HepG2 (cell line): ENCODE measurements around the gene MAST1. TPM values are rescaled to one million over a fixed set of nuclear protein-coding genes. Genes with fewer than 3 reads are reported as not detected.

Experiments
- ATF2 ChIP-seq: sonication (generic); formaldehyde crosslinking; IDR thresholded peaks from 2 replicates; pipeline ENCODE4 v1.4.0; 2020; ENCODE audit warnings: missing genetic modification reagents
- BRCA1 ChIP-seq: sonication (generic); formaldehyde crosslinking; IDR thresholded peaks from 2 replicates; pipeline ENCODE4 v1.4.0; 2020; ENCODE audit warnings: missing genetic modification reagents
- FOXK2 ChIP-seq: fragments of 450-650 bp; IDR thresholded peaks from 2 replicates; pipeline ENCODE4 v1.6.1; 2016
- HIC2 ChIP-seq: sonication (generic); formaldehyde crosslinking; IDR thresholded peaks from 2 replicates; pipeline ENCODE4 v1.9.0; 2022; ENCODE audit warnings: low read depth, missing genetic modification reagents
- MYNN ChIP-seq: sonication (generic); formaldehyde crosslinking; IDR thresholded peaks from 2 replicates; pipeline ENCODE4 v1.4.0; 2020; ENCODE audit warnings: mild to moderate bottlenecking, low read depth, missing genetic modification reagents
- ONECUT2 ChIP-seq: sonication (generic); formaldehyde crosslinking; IDR thresholded peaks from 2 replicates; pipeline ENCODE4 v1.4.0; 2020; ENCODE audit warnings: missing genetic modification reagents
- SETDB1 ChIP-seq: sonication (generic); formaldehyde crosslinking; IDR thresholded peaks from 2 replicates; pipeline ENCODE4 v1.5.1; 2020; ENCODE audit warnings: missing genetic modification reagents, mild to moderate bottlenecking, borderline replicate concordance
- TBL1XR1 ChIP-seq: fragments of 150-350 bp; IDR thresholded peaks from 2 replicates; pipeline ENCODE4 v1.6.1; 2014; ENCODE audit warnings: borderline replicate concordance, low read length; ENCODE audit not compliant: partially characterized antibody
- ZBTB2 ChIP-seq: sonication (generic); formaldehyde crosslinking; IDR thresholded peaks from 2 replicates; pipeline ENCODE4 v1.8.0; 2022; ENCODE audit warnings: low read depth, missing genetic modification reagents
- ZFP62 ChIP-seq: sonication (generic); formaldehyde crosslinking; IDR thresholded peaks from 2 replicates; pipeline ENCODE4 v1.4.0; 2020; ENCODE audit warnings: missing genetic modification reagents
- ZMYM2 ChIP-seq: sonication (generic); formaldehyde crosslinking; IDR thresholded peaks from 2 replicates; pipeline ENCODE4 v1.8.0; 2022; ENCODE audit warnings: mild to moderate bottlenecking, missing genetic modification reagents
- polyA plus RNA-seq, 8 experiments: library from polyadenylated mRNA; depleted of rRNA in 3 of 8; stranded (reverse) in 7 of 8; unstranded in 1 of 8; fragments of >200 nt; fragmentation: Illumina TruSeq in 4 of 8; extraction: Trizol in 4 of 8; gene quantifications; 2 replicates each; pipeline versions ENCODE4 v1.2.1 to v1.2.3, GENCODE V29; 2011 to 2016; ENCODE audit warnings: low read depth in 4 of 8, missing spikeins in 1 of 8, mixed read lengths in 1 of 8; ENCODE audit not compliant: insufficient read depth in 1 of 8
- total RNA-seq, 5 experiments: library from RNA; depleted of rRNA; stranded (reverse); fragments of >200 nt; fragmentation: Illumina TruSeq; extraction: Trizol; gene quantifications; 2 replicates each; pipeline ENCODE4 v1.2.3, GENCODE V29; 2016; ENCODE audit warnings: low read depth in 1 of 5
- TF ChIP-seq, protein P1 (sequence below): sonication (generic); formaldehyde crosslinking; IDR thresholded peaks from 2 replicates; pipeline ENCODE4 v1.5.0; 2020; ENCODE audit warnings: mild to moderate bottlenecking, missing genetic modification reagents, borderline replicate concordance
- TF ChIP-seq, protein P2 (sequence below): sonication (generic); formaldehyde crosslinking; IDR thresholded peaks from 2 replicates; pipeline ENCODE4 v1.5.0; 2020; ENCODE audit warnings: mild to moderate bottlenecking, missing genetic modification reagents

The MAST1 gene
- total and polyA plus RNA-seq, 2 of the 13 experiments (the other 11 are each of a cell fraction or from before 2014, with no cell fraction given), result 0.73 to 4.7 TPM

GRCh38 chr19:12790628-12791344 is 47.5 kb upstream of the MAST1 start (continued):
- TF ChIP-seq ZBTB2 (CRISPR knock-in tag) (peak; percentile 63), ONECUT2 (no peak), TBL1XR1 (no peak), MYNN (no peak), ZMYM2 (CRISPR knock-in tag) (no peak), HIC2 (no peak), ATF2 (CRISPR knock-in tag) (no peak), BRCA1 (no peak), FOXK2 (peak; percentile 93), ZFP62 (no peak), SETDB1 (CRISPR knock-in tag) (no peak)
- TF ChIP-seq, protein P1, sequence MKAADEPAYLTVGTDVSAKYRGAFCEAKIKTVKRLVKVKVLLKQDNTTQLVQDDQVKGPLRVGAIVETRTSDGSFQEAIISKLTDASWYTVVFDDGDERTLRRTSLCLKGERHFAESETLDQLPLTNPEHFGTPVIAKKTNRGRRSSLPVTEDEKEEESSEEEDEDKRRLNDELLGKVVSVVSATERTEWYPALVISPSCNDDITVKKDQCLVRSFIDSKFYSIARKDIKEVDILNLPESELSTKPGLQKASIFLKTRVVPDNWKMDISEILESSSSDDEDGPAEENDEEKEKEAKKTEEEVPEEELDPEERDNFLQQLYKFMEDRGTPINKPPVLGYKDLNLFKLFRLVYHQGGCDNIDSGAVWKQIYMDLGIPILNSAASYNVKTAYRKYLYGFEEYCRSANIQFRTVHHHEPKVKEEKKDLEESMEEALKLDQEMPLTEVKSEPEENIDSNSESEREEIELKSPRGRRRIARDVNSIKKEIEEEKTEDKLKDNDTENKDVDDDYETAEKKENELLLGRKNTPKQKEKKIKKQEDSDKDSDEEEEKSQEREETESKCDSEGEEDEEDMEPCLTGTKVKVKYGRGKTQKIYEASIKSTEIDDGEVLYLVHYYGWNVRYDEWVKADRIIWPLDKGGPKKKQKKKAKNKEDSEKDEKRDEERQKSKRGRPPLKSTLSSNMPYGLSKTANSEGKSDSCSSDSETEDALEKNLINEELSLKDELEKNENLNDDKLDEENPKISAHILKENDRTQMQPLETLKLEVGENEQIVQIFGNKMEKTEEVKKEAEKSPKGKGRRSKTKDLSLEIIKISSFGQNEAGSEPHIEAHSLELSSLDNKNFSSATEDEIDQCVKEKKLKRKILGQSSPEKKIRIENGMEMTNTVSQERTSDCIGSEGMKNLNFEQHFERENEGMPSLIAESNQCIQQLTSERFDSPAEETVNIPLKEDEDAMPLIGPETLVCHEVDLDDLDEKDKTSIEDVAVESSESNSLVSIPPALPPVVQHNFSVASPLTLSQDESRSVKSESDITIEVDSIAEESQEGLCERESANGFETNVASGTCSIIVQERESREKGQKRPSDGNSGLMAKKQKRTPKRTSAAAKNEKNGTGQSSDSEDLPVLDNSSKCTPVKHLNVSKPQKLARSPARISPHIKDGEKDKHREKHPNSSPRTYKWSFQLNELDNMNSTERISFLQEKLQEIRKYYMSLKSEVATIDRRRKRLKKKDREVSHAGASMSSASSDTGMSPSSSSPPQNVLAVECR, result no peak
- TF ChIP-seq, protein P2, sequence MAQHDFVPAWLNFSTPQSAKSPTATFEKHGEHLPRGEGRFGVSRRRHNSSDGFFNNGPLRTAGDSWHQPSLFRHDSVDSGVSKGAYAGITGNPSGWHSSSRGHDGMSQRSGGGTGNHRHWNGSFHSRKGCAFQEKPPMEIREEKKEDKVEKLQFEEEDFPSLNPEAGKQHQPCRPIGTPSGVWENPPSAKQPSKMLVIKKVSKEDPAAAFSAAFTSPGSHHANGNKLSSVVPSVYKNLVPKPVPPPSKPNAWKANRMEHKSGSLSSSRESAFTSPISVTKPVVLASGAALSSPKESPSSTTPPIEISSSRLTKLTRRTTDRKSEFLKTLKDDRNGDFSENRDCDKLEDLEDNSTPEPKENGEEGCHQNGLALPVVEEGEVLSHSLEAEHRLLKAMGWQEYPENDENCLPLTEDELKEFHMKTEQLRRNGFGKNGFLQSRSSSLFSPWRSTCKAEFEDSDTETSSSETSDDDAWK (CRISPR knock-in tag), result no peak
